Subcutaneous abdominal adipose tissue (tissue), 5 donors: ENCODE results near the gene OPRL1.

Experiments
- H3K27ac ChIP-seq: one replicate; pipeline ENCODE4 v1.7.0; 2013; ENCODE audit warnings: low read depth, mild to moderate bottlenecking, inconsistent platforms, low read length, moderate library complexity
- H3K27me3 ChIP-seq, 5 donors: one replicate each; pipeline ENCODE4 v1.7.0; 2013; ENCODE audit warnings: low read length in 5 of 5, inconsistent platforms in 1 of 5; ENCODE audit not compliant: control insufficient read depth in 5 of 5, insufficient read depth in 4 of 5
- H3K36me3 ChIP-seq, 5 donors: one replicate each; pipeline ENCODE4 v1.7.0; 2013; ENCODE audit warnings: low read length in 5 of 5; ENCODE audit not compliant: control insufficient read depth in 5 of 5, insufficient read depth in 5 of 5
- H3K4me1 ChIP-seq, 5 donors: one replicate each; pipeline ENCODE4 v1.7.0; 2013; ENCODE audit warnings: low read length in 5 of 5, mild to moderate bottlenecking in 3 of 5, moderate library complexity in 1 of 5; ENCODE audit not compliant: control insufficient read depth in 5 of 5, insufficient read depth in 5 of 5
- H3K4me3 ChIP-seq, 5 donors: one replicate each; pipeline ENCODE4 v1.7.0; 2013; ENCODE audit warnings: low read length in 5 of 5, low read depth in 1 of 5
- H3K9ac ChIP-seq, 5 donors: one replicate each; pipeline ENCODE4 v1.7.0; 2013; ENCODE audit warnings: low read length in 5 of 5, mild to moderate bottlenecking in 4 of 5, moderate library complexity in 3 of 5
- H3K9me3 ChIP-seq, 5 donors: one replicate each; pipeline ENCODE4 v1.7.0; 2013; ENCODE audit warnings: low read length in 5 of 5; ENCODE audit not compliant: control insufficient read depth in 5 of 5
- donor health status: healthy.
- donor health status: healthy.
- donor health status: healthy.
- donor health status: healthy.
- donor health status: healthy.

OPRL1 gene

DNA sequence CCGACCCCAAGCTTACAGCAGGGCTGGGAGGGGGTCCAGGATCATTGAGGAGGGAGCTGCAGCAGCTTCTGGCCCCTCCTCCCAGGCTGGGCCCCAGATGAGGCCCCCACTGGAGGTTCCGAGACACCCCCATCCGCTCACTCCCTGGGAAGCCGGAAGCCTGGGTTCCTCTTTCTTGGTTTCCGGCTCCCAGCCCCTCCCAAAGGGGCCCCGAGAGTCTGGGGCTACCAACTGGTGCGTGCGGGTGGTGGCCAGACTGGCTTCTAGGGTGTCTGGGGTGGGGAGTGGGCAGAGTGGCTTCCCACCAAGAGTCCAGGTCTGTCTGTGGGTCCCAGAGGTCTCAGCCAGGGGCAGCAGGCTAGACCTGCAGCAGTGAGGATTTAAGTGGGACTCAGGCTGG, 2.8 kb upstream of the OPRL1 start:
- Histone ChIP-seq H3K36me3 (peaks cover 0 to 29% (median 18%) of the 10 kb centered on the region in 5 donors), H3K4me3 (peak overlapping the region; percentile 11 to 75 (median 45)), H3K4me1 (peaks cover 0 to 56% (median 41%) of the 10 kb centered on the region in 5 donors), H3K27me3 (no peaks in the 10 kb centered on the region), H3K9ac (peak overlapping the region in 3 of 5 donors; percentile 53 to 80 (median 68)), H3K27ac (no peak overlapping the region), H3K9me3 (no peaks in the 10 kb centered on the region)

DNA sequence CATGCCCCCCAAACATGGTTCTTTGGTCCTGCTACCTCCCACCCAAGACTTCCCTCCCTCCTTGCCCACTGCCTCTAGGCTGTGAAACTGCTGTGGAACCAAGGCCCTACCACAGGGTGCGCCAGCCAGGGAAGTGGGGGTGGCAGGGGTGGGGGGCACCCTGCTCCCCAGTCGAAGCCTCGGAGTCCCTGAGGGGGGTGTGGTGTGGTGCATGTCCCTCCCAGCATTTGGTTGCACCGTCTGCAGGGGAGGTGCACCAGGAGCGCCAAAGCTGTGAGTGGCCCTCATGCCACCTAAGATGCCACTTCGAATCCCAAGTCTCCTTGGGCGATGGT, 2.4 kb upstream of the OPRL1 start:
- Histone ChIP-seq H3K4me3 (peak overlapping the region; percentile 32 to 75 (median 59)), H3K9ac (peak overlapping the region in 3 of 5 donors; percentile 53 to 80 (median 68)), H3K27ac (no peak overlapping the region), H3K4me1 (peaks cover 0 to 61% (median 45%) of the 10 kb centered on the region in 5 donors), H3K9me3 (no peaks in the 10 kb centered on the region), H3K36me3 (peaks cover 0 to 25% (median 14%) of the 10 kb centered on the region in 5 donors), H3K27me3 (no peaks in the 10 kb centered on the region)

DNA sequence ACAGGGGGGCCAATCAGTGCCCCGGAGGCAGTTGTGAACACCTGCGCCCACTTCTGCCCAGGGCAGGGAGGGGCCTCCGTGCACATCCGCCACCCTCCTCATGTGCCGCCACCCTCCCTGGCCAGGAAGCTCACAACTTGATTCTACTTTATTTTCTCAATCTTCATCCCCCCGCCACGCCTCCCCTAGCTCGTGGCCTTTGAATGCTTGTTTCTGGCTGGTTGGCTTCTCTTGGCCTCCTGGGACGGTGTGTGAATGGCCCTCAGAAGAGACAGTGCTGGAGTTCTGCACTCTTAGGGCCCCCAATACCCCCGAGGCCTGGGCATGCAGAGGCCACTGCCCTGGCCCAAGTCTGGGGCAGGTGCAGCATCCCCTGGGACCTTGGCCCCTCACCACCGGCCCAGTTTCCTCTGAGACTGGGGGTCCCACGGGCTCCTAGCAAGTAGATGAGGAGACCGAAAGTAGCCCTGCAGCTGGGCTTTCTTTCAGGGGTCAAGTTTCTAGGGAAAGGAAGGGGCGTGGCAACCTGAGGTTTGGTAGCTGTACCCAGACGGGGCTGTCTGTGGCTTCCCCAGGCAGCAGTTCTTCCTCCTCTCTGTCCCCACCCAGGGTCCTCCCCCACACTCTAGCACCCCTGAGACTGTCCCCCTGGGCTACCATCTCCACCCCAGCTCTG, 1.9 kb upstream of the OPRL1 start:
- peaks cover 0 to 20% (median 10%) of the 10 kb centered on the region in 5 donors for H3K36me3 ChIP-seq
- H3K27ac ChIP-seq = no peak overlapping the region
- H3K4me3 ChIP-seq = peak overlapping the region; percentile 59 to 78 (median 73)
- peak overlapping the region in 4 of 5 donors; percentile 80 to 84 (median 82) for H3K9ac ChIP-seq
- peaks cover 0 to 64% (median 48%) of the 10 kb centered on the region in 5 donors for H3K4me1 ChIP-seq
- no peaks in the 10 kb centered on the region for H3K27me3 ChIP-seq
- H3K9me3 ChIP-seq = no peaks in the 10 kb centered on the region

DNA sequence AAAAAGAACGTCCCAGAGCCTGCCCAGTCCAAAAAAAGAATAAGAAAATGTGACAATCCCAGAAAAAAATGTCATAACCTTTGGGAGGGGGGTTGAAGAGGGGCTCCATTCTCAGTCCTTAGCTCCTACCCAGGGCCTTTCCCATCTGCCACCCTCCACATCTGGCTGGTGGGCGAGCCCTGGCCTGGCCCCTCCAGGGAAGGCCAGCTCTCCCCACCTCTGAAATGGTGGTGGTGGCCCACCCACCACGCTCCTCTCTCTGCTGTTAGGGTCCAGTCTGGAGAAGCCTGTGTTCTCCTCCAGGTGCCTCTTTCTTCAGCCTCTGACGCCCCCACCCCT, 979 bp upstream of the OPRL1 start:
- H3K4me1 ChIP-seq = peaks cover 0 to 72% (median 55%) of the 10 kb centered on the region in 5 donors
- peaks cover 0 to 16% (median 8%) of the 10 kb centered on the region in 5 donors for H3K36me3 ChIP-seq
- H3K9me3 ChIP-seq = no peaks in the 10 kb centered on the region
- peak overlapping the region; percentile 59 to 78 (median 73) for H3K4me3 ChIP-seq
- H3K27me3 ChIP-seq = peaks cover 0 to 2% (median 2%) of the 10 kb centered on the region in 5 donors
- H3K27ac ChIP-seq = peak overlapping the region; percentile 37
- peak overlapping the region; percentile 16 to 84 (median 82) for H3K9ac ChIP-seq

DNA sequence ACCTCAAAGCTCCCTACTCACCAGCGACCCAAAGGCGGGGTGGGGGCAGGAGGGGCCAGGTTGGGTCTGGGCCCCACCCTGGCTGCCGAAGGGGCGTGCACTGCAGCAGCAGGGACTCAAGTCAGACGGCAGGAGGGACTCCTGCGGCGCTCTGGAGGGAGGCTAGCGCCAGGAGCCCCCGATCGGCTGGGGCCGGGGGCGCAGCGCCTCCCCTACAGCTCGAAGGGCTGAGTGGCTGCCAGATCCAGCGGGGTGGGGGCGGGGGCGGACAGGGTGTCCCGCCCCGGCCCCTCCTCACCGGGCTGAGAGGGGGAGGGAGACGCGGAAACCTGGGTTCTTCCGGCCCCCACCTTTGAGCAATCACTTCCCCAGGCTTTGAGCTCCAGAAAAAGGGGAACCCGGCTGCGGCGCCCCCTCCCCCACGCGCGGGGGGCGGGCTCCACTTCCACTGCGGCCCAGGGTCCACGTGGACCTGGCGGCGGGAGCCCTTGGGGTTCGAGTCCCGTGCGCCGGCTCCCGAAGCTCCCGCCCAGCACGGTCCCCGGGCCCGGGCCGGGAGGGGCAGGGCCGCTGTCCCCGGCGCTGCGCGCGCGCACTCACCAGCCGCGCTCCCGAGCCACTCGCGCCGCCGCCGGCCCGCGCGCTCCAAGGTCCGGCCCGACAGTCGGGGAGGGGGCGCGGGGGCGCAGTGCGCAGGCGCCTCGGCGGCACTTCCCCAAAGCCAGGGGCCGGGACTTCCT, 439 bp upstream of the OPRL1 start, which contains the start of gene RGS19:
TSS of gene RGS19 (minus strand) at position 246 of the 740 bp plus-strand sequence. CDS start 2,632 bp downstream, outside the sequence.
- H3K9me3 ChIP-seq = no peaks in the 10 kb centered on the region

DNA sequence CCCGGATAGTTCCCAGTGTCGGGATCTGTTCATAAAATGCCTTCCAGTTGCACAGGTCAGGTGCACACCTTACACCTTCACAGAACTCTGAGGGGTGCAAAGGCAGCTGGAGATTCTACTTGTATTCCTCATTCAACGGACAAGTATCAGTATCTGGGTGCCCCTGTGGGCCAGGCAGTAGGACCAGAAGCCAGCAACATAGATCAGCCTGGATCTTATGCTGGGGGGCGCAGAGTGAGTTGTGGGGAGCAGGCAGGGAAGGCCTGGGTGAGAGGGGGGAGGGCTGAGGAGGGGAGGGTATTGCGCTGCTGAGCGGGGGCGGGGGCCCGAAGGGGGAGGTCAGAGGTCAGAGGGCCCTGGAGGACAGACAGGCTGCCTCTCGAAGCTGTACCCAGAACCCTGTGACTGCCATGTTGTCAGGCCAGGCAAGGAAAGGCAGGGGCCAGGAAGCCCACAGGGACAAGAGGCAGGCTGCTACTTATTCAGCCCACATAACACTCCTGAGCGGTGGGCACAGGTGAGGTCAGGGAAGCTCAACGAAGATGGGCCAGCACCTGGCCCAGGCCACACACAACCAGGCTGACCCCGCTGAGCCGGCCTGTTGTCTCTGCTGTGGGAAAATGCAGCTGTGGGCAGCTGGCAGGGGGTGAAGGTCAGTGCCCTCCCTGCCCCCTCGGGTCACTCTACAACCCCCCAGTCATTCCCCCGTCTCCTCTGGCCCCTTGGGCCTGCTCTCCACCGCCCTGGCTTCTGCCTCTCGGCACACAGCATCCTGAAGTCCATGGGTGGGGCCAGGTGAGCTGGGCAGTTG, 1.1 kb downstream of the OPRL1 start:
- Histone ChIP-seq H3K9ac (peak overlapping the region in 1 of 5 donors; percentile 72), H3K4me3 (peak overlapping the region in 3 of 5 donors; percentile 62 to 75 (median 65)), H3K9me3 (no peaks in the 10 kb centered on the region), H3K4me1 (peaks cover 0 to 80% (median 61%) of the 10 kb centered on the region in 5 donors), H3K27me3 (peaks cover 13 to 22% (median 19%) of the 10 kb centered on the region in 5 donors), H3K36me3 (peaks cover 0 to 2% (median 0%) of the 10 kb centered on the region in 5 donors), H3K27ac (no peak overlapping the region)

More for the DNA sequence above, 439 bp upstream of the OPRL1 start, which contains the start of gene RGS19:
- Histone ChIP-seq H3K9ac (peak within 1 kb of the TSS; percentile 16 to 84 (median 82)), H3K4me1 (peaks cover 0 to 78% (median 61%) of the 10 kb centered on the region in 5 donors), H3K4me3 (peak within 1 kb of the TSS; percentile 59 to 78 (median 73)), H3K36me3 (peaks cover 0 to 11% (median 4%) of the 10 kb centered on the region in 5 donors), H3K27me3 (peaks cover 5 to 7% (median 7%) of the 10 kb centered on the region in 5 donors), H3K27ac (peak within 1 kb of the TSS; percentile 37)

DNA sequence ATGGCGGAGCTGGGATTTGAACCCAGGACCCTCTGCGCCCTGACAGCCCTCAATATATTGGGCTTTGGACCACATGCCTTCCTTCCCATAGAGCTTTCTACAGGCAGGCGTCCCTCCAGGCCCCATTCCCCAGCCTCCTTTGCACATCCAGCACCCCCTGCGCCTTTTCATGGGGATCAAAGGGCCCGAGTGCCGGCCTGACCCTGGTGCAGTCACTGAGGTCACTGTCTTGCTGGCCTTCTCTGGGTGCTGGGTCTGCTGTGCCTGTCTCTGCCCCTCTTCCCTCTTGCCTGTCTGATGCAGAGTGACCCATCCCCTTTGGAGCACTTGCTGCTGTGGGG, 1.7 kb downstream of the OPRL1 start:
- Histone ChIP-seq H3K36me3 (no peaks in the 10 kb centered on the region), H3K9me3 (no peaks in the 10 kb centered on the region), H3K27me3 (peaks cover 15 to 23% (median 22%) of the 10 kb centered on the region in 5 donors), H3K4me1 (peaks cover 0 to 74% (median 57%) of the 10 kb centered on the region in 5 donors), H3K27ac (no peak overlapping the region), H3K4me3 (no peak overlapping the region), H3K9ac (peak overlapping the region in 1 of 5 donors; percentile 14)

DNA sequence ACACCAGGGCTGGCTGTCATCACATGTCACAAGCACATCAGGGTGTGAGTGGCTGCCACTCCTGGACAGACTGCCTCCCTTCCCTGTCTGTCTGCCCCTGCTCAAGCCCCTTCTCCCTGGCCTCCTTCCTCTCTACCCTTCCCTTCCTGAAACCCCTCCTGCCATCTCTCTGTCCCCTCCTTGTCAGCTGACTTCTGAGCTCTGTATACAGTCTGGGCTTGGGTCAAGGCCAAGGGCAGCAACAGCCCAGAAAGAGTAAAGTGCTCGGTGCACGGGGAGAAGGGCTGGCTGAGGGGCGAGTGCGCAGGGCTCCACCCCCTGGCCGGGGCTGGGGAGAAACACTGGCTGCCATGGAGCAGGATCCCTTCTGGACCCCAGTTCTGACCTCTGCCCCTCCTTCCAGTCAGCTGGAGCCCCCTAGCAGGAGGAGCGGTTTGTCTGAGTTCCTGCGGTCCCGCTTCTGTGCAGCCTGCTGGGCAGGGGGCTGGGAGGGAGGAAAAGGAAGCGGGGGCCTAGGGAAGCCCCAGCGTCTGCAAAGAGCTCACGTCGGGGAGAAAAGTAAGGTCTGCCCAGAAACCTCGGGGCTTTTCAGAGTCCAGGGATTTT, 2.3 kb downstream of the OPRL1 start:
- Histone ChIP-seq H3K4me3 (no peak overlapping the region), H3K36me3 (no peaks in the 10 kb centered on the region), H3K27me3 (peaks cover 15 to 27% (median 22%) of the 10 kb centered on the region in 5 donors), H3K4me1 (peaks cover 0 to 69% (median 57%) of the 10 kb centered on the region in 5 donors), H3K9ac (no peak overlapping the region), H3K9me3 (no peaks in the 10 kb centered on the region), H3K27ac (no peak overlapping the region)

DNA sequence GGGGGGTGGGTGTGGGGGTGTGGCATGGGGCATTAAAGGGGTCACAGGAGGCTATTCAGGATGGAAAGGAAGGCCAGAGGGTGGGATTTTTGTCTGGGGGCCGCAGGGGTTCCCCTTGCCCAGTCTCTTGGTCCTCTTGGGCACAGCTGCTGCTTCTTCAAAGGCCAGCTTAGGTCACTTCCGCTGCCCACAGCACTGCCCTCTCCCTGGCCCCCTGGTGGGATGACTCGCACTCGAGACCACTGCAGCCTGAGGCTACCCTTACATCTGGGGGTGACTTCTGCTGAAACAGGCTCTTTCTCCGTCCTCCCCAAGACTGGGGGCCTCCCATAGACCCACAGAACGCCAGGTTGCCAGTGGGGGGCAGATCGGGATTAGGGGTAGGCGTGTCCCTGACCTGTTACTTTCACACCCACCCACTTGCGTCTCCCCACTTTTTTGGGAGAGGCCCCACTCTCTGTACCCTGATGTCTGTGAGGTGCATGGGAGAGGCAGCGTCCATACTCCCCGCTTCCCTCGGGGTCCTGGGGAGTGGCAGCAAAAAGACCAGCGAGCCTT, 3.0 kb downstream of the OPRL1 start:
- H3K27ac ChIP-seq = no peak overlapping the region

More for the DNA sequence above, 3.0 kb downstream of the OPRL1 start:
- H3K4me3 ChIP-seq = peak overlapping the region in 3 of 5 donors; percentile 17 to 77 (median 58)
- no peaks in the 10 kb centered on the region for H3K9me3 ChIP-seq
- peaks cover 0 to 62% (median 50%) of the 10 kb centered on the region in 5 donors for H3K4me1 ChIP-seq
- peak overlapping the region in 1 of 5 donors; percentile 41 for H3K9ac ChIP-seq
- H3K27me3 ChIP-seq = peaks cover 19 to 30% (median 26%) of the 10 kb centered on the region in 5 donors
- no peaks in the 10 kb centered on the region for H3K36me3 ChIP-seq
